Testis (tissue), 2 donors: ENCODE data around the gene RECQL5.

Experiments
- CTCF ChIP-seq, 3 experiments: fragments of 450-650 bp in 2 of 3; fragments of 200-600 bp in 1 of 3; sonication (generic) in 1 of 3; IDR thresholded peaks; one replicate each; pipeline ENCODE4 v1.5.1; 2016 to 2019; ENCODE audit warnings: antibody characterized with exemption in 3 of 3, mild to moderate bottlenecking in 2 of 3, moderate library complexity in 1 of 3
- POLR2A ChIP-seq: fragments of 450-650 bp; IDR thresholded peaks from one replicate; pipeline ENCODE4 v1.6.1; 2017; ENCODE audit warnings: antibody characterized with exemption, mild to moderate bottlenecking, moderate library complexity

GRCh38 chr17:75642182-75642783 is 24.7 kb downstream of the RECQL5 start:
- no peak for TF ChIP-seq CTCF (IDR thresholded peaks at IDR 0.05)
- TF ChIP-seq POLR2A = no peak
